Fibroblast of the conjunctiva (primary cell): Measurements from ENCODE around the gene ANK3.
A peak's percentile ranks its signal among the peaks of the same experiment; 100 is the strongest.

Source experiments
- DNase-seq: peaks from one replicate; pipeline ENCODE4 v3.0.0-alpha.2; 2010; ENCODE audit warnings: low read depth

Gene ANK3

GRCh38 chr10:60175441-60175971, 214.2 kb downstream of the ANK3 start:
- no peak for DNase-seq

- DNase-seq, result no peak
Measured at GRCh38 chr10:60172363-60172990, 217.2 kb downstream of the ANK3 start.

- no peak for DNase-seq
Measured at GRCh38 chr10:60171436-60172013, 218.2 kb downstream of the ANK3 start.

GRCh38 chr10:60170250-60170649, 219.4 kb downstream of the ANK3 start:
- no peak for DNase-seq

- DNase-seq, result no peak
Measured at GRCh38 chr10:60169111-60169510, 220.6 kb downstream of the ANK3 start.

- DNase-seq, result no peak
Measured at GRCh38 chr10:60167050-60167449, 222.6 kb downstream of the ANK3 start.

- DNase-seq, result no peak
Measured at GRCh38 chr10:60163786-60164185, 225.9 kb downstream of the ANK3 start.

- DNase-seq, result no peak
Measured at GRCh38 chr10:60162631-60163030, 227.0 kb downstream of the ANK3 start.

GRCh38 chr10:60155943-60156683, 233.6 kb downstream of the ANK3 start:
- no peak for DNase-seq

- DNase-seq, result no peak
Measured at GRCh38 chr10:60155099-60155877, 234.4 kb downstream of the ANK3 start.

GRCh38 chr10:60149003-60149402, 240.7 kb downstream of the ANK3 start:
- no peak for DNase-seq

- peak; percentile 76 for DNase-seq
Measured at GRCh38 chr10:60148266-60148840, 241.3 kb downstream of the ANK3 start.

- DNase-seq, result no peak
Measured at GRCh38 chr10:60147576-60148265, 242.0 kb downstream of the ANK3 start.

GRCh38 chr10:60147025-60147424, 242.7 kb downstream of the ANK3 start:
- no peak for DNase-seq

GRCh38 chr10:60144099-60144498, 245.6 kb downstream of the ANK3 start:
- no peak for DNase-seq

GRCh38 chr10:60142736-60143135, 246.9 kb downstream of the ANK3 start:
- no peak for DNase-seq

- DNase-seq, result no peak
Measured at GRCh38 chr10:60141896-60142559, 247.6 kb downstream of the ANK3 start.

GRCh38 chr10:60140651-60141632, 248.7 kb downstream of the ANK3 start:
- no peak for DNase-seq

GRCh38 chr10:60139798-60140566, 249.7 kb downstream of the ANK3 start:
- peak; percentile 10 for DNase-seq
